Osteocyte (in vitro differentiated cells): ENCODE data around the gene CCT2. TPM values are rescaled to one million over a fixed set of nuclear protein-coding genes. Genes with fewer than 3 reads are reported as not detected.

Experiments used
- DNase-seq: peaks from one replicate; pipeline ENCODE4 v3.0.0; 2021; ENCODE audit warnings: mixed read lengths; ENCODE audit not compliant: unreplicated experiment; ENCODE audit errors: extremely low spot score
- H3K27ac Mint-ChIP-seq: one replicate; pipeline ENCODE4 v1.8.0; 2021; ENCODE audit warnings: mild to moderate bottlenecking, mixed read lengths; ENCODE audit not compliant: unreplicated experiment
- H3K27me3 Mint-ChIP-seq: one replicate; pipeline ENCODE4 v1.8.0; 2021; ENCODE audit warnings: mixed read lengths; ENCODE audit not compliant: unreplicated experiment
- H3K36me3 Mint-ChIP-seq: one replicate; pipeline ENCODE4 v1.8.0; 2021; ENCODE audit warnings: mixed read lengths; ENCODE audit not compliant: unreplicated experiment
- H3K4me1 Mint-ChIP-seq: one replicate; pipeline ENCODE4 v1.8.0; 2021; ENCODE audit warnings: mixed read lengths; ENCODE audit not compliant: unreplicated experiment
- H3K4me3 Mint-ChIP-seq: one replicate; pipeline ENCODE4 v1.8.0; 2021; ENCODE audit warnings: mild to moderate bottlenecking, moderate library complexity, mixed read lengths; ENCODE audit not compliant: unreplicated experiment
- H3K9me3 Mint-ChIP-seq: one replicate; pipeline ENCODE4 v1.8.0; 2021; ENCODE audit warnings: mixed read lengths; ENCODE audit not compliant: unreplicated experiment
- total RNA-seq: library from RNA; stranded (reverse); gene quantifications from 2 replicates; pipeline ENCODE4 v1.2.1, GENCODE V29; 2021
- TF ChIP-seq, protein P1 (sequence below): fragments of 200-600 bp; sonication (generic); IDR thresholded peaks from 2 replicates; pipeline ENCODE4 v1.5.0; 2021; ENCODE audit warnings: antibody characterized with exemption, mild to moderate bottlenecking, moderate library complexity

The CCT2 gene
- total RNA-seq, 1 donor from 2014 or later, result 162 TPM

DNA sequence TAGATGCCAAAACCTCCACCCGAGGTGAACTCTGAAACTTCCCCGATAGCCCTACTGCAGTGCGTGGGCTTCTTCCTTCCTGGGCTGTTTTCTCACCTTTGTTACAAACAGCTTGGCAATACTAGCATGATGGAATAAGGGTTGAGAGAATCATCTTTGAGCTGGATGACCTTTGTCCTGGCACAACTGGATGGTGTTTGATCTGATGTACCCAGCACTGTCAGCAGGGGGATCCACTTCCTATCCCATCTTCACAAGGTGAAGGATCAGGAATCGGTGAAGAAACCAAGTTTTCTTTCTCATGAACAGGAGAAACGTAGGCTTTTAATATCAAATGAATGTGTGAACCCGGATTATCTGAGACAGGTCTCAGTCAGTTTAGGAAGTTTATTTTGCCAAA is 44.9 kb downstream of the CCT2 start:
- TF ChIP-seq, protein P1, sequence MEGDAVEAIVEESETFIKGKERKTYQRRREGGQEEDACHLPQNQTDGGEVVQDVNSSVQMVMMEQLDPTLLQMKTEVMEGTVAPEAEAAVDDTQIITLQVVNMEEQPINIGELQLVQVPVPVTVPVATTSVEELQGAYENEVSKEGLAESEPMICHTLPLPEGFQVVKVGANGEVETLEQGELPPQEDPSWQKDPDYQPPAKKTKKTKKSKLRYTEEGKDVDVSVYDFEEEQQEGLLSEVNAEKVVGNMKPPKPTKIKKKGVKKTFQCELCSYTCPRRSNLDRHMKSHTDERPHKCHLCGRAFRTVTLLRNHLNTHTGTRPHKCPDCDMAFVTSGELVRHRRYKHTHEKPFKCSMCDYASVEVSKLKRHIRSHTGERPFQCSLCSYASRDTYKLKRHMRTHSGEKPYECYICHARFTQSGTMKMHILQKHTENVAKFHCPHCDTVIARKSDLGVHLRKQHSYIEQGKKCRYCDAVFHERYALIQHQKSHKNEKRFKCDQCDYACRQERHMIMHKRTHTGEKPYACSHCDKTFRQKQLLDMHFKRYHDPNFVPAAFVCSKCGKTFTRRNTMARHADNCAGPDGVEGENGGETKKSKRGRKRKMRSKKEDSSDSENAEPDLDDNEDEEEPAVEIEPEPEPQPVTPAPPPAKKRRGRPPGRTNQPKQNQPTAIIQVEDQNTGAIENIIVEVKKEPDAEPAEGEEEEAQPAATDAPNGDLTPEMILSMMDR, result peak; percentile 31
- H3K4me3 Mint-ChIP-seq, result no peak overlapping the region
- no peaks in the 10 kb centered on the region for H3K27me3 Mint-ChIP-seq
- no peaks in the 10 kb centered on the region for H3K9me3 Mint-ChIP-seq
- DNase-seq, result no peak
- H3K27ac Mint-ChIP-seq, result no peak overlapping the region
- no peaks in the 10 kb centered on the region for H3K36me3 Mint-ChIP-seq
- no peaks in the 10 kb centered on the region for H3K4me1 Mint-ChIP-seq

DNA sequence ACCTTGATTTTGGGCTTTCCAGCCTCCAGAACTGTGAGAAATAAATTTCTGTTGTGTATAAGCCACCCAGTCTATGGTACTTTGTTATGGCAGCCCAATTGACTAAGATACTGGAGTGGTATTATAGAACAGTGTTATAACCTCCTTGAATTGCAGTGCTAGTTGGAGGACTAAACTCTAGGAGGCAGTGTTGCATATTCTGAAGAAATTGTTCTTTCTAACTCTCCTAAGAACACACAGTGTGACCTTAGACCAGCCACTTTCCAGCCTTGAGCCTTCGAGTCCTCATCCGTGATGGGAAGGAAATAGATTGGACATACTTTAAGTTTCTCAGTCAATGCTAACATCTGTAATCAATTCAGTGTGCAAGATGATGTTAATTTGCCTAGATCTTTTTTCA is 47.8 kb downstream of the CCT2 start:
- Mint-ChIP-seq H3K4me1 (no peaks in the 10 kb centered on the region), H3K27me3 (no peaks in the 10 kb centered on the region), H3K36me3 (no peaks in the 10 kb centered on the region), H3K4me3 (no peak overlapping the region), H3K9me3 (no peaks in the 10 kb centered on the region), H3K27ac (no peak overlapping the region)
- TF ChIP-seq, protein P1, result peak; percentile 22
- no peak for DNase-seq

DNA sequence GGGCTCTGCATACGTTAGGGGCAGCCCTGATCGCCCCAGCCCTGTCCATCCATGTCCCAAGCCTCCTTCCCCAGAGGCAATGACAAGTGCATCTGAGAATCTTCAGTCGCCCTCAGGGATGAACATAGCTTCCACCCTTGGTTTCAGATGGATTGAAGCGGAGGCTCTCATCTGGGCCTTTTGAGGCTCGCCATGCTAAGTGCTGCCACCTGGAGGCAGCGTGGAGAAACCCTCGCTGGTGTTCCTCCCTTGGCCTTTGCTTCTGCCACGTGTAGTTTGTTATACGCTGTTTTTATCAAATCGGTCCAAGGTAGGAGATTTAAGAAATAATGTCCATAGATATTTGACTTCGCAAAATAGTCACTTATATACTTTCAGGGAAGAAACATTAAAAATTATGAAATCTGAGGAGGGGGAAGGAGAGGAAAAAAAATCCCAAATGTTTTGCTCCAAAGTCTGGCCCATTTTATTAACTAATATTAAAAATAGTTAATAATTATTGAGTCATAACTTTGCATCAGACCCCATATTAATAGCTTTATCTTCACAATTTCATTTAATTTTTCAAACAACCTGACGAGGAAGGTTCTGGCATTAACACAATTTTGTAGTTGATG is 54.2 kb downstream of the CCT2 start:
- no peak overlapping the region for H3K4me3 Mint-ChIP-seq
- H3K4me1 Mint-ChIP-seq, result peaks cover 2% of the 10 kb centered on the region
- TF ChIP-seq, protein P1, result peak; percentile 91
- no peaks in the 10 kb centered on the region for H3K9me3 Mint-ChIP-seq
- DNase-seq, result no peak
- H3K27ac Mint-ChIP-seq, result no peak overlapping the region
- H3K36me3 Mint-ChIP-seq, result no peaks in the 10 kb centered on the region
- H3K27me3 Mint-ChIP-seq, result no peaks in the 10 kb centered on the region

DNA sequence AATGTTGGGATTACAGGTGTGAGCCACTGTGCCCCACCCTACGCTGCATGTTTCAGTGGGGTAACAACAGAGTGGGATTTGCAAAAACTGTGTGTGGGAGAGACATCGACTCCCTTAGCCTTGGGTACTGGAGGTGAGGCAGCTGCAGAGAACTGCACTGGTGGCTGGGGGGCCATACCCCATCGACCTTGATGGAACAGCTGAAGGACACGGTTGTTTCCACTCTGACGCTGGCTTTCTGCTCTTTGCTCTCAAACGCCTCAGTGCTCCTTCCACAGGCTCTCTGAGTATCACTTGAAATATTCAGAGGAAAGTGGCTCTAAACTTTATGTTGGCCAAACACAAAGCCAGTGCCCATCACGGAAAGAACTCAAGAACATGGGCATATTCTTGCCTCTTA is 56.3 kb downstream of the CCT2 start:
- TF ChIP-seq, protein P1, result no peak
- Mint-ChIP-seq H3K27me3 (no peaks in the 10 kb centered on the region), H3K4me1 (peaks cover 2% of the 10 kb centered on the region), H3K4me3 (no peak overlapping the region), H3K27ac (no peak overlapping the region), H3K36me3 (no peaks in the 10 kb centered on the region), H3K9me3 (no peaks in the 10 kb centered on the region)
- DNase-seq, result no peak

DNA sequence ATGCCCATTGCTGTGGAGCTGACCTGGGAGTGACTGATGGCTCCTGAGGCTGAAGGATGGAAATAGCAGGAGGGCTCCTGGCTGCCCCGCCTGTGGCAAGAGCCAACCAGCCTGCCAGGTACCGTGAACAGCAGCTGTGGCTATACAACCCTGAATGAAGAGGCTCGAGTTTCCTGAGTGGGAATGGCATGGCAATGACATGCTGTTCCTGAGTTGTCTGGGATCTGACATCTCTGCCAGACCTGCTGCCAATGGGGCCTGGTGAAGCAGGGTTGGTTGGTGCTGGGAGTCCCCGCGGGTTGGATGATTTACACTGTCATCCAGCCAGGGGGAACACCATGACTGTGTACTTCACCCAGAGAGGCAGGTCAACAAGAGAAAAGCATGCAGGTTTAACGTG is 57.3 kb downstream of the CCT2 start:
- DNase-seq, result no peak
- TF ChIP-seq, protein P1, result no peak
- no peaks in the 10 kb centered on the region for H3K36me3 Mint-ChIP-seq
- no peaks in the 10 kb centered on the region for H3K9me3 Mint-ChIP-seq
- no peak overlapping the region for H3K4me3 Mint-ChIP-seq
- H3K27me3 Mint-ChIP-seq, result no peaks in the 10 kb centered on the region
- H3K4me1 Mint-ChIP-seq, result peaks cover 2% of the 10 kb centered on the region
- no peak overlapping the region for H3K27ac Mint-ChIP-seq
